Measurements from ENCODE around the gene FBXW12. TPM values are rescaled to one million over a fixed set of nuclear protein-coding genes. Genes with fewer than 3 reads are reported as not detected.

FBXW12 gene
- total and polyA plus RNA-seq, 2 of the 8 experiments (the other 6 are each of a cell fraction or from before 2014, with no cell fraction given): 0.35 to 0.85 TPM

GRCh38 chr3:48432411-48433371 lies 60.7 kb downstream of the FBXW12 start (continued):
- 0 out of 2 replicates have a peak, but pooled peaks have one; percentile 38 for TF ChIP-seq TAF1 (IDR thresholded peaks at IDR 0.05; ENCODE audit: low read depth, low read length)
- no peak for TF ChIP-seq FOSL1 (IDR thresholded peaks at IDR 0.05; ENCODE audit: insufficient read depth, low read depth, low read length)
- TF ChIP-seq, protein P1, sequence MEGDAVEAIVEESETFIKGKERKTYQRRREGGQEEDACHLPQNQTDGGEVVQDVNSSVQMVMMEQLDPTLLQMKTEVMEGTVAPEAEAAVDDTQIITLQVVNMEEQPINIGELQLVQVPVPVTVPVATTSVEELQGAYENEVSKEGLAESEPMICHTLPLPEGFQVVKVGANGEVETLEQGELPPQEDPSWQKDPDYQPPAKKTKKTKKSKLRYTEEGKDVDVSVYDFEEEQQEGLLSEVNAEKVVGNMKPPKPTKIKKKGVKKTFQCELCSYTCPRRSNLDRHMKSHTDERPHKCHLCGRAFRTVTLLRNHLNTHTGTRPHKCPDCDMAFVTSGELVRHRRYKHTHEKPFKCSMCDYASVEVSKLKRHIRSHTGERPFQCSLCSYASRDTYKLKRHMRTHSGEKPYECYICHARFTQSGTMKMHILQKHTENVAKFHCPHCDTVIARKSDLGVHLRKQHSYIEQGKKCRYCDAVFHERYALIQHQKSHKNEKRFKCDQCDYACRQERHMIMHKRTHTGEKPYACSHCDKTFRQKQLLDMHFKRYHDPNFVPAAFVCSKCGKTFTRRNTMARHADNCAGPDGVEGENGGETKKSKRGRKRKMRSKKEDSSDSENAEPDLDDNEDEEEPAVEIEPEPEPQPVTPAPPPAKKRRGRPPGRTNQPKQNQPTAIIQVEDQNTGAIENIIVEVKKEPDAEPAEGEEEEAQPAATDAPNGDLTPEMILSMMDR (IDR thresholded peaks at IDR 0.05; ENCODE audit: control extremely low read depth in 1 of 3, insufficient read depth in 1 of 3, low read depth in 1 of 3, low read length in 3 of 3): peak in 2 of 3 experiments; percentile 43 to 73; a peak in 3 of 4 replicates
- no peak for TF ChIP-seq TCF12 (IDR thresholded peaks at IDR 0.05; ENCODE audit: low read depth, low read length)
- 0 out of 2 replicates have a peak, but pooled peaks have one; percentile 49 for TF ChIP-seq CREB1 (IDR thresholded peaks at IDR 0.05)

Data from H1 (cell line).